Activated T-helper 17 cell treated with anti-CD3 and anti-CD28 coated beads, Interleukin-2, amount 50 U/mL, for 72 hours (primary cell): ENCODE results near the gene TLCD3A. TPM values are rescaled to one million over a fixed set of nuclear protein-coding genes. Genes with fewer than 3 reads are reported as not detected.

Source experiments
- total RNA-seq, 2 donors: library from RNA; stranded (reverse); gene quantifications; one replicate each; pipeline ENCODE4 v1.2.3, GENCODE V29; 2022

The TLCD3A gene
- total RNA-seq, 2 donors from 2014 or later: 15.0 to 22.0 TPM

Other genes with a start within 250 kb of the TLCD3A start
- 10 to 100 TPM; 38.3 to 53.3 TPM for gene VPS53, start 17.8 kb upstream of the TLCD3A start, total RNA-seq
- gene GEMIN4, start 19.7 kb downstream of the TLCD3A start, total RNA-seq: 10 to 100 TPM; 40.7 to 54.4 TPM
- 10 to 100 TPM; 41.5 to 59.0 TPM for gene GLOD4, start 49.7 kb downstream of the TLCD3A start, total RNA-seq
- 10 to 100 TPM; 19.9 to 30.0 TPM for gene MRM3, start 49.8 kb downstream of the TLCD3A start, total RNA-seq
- under 1 TPM; 0.37 to 0.95 TPM for gene NXN, start 247.2 kb downstream of the TLCD3A start, total RNA-seq